Gastrocnemius medialis (tissue), 4 donors: Measurements from ENCODE around the gene FAM210B. TPM values are rescaled to one million over a fixed set of nuclear protein-coding genes. Genes with fewer than 3 reads are reported as not detected.

Source experiments
- ATAC-seq, 2 donors: fragments of 150-250 bp; one replicate each; pipeline ENCODE4 v1.9.1; 2016
- DNase-seq, 2 donors: peaks; one replicate each; pipeline ENCODE4 v3.0.0-alpha.2; 2019
- H3K27ac ChIP-seq, 4 donors: fragments of 200-600 bp; sonication (generic); 1 replicate in 1 of 4; 2 replicates in 3 of 4; pipeline ENCODE4 v1.5.1; 2016 to 2018; ENCODE audit warnings: mild to moderate bottlenecking in 2 of 4, moderate library complexity in 1 of 4
- H3K27me3 ChIP-seq, 3 donors: fragments of 200-600 bp; sonication (generic) in 2 of 3; 1 replicate in 1 of 3; 2 replicates in 2 of 3; pipeline versions ENCODE4 v1.5.1 to v1.6.0; 2016 to 2019; ENCODE audit warnings: mild to moderate bottlenecking in 1 of 3, moderate library complexity in 1 of 3
- H3K36me3 ChIP-seq, 2 donors: fragments of 200-600 bp; sonication (generic) in 1 of 2; one replicate each; pipeline ENCODE4 v1.5.1; 2017 to 2018
- H3K4me1 ChIP-seq, 2 donors: fragments of 200-600 bp; sonication (generic) in 1 of 2; one replicate each; pipeline ENCODE4 v1.5.1; 2016 to 2017; ENCODE audit warnings: mild to moderate bottlenecking in 2 of 2
- H3K4me3 ChIP-seq, 4 donors: fragments of 200-600 bp; sonication (generic) in 3 of 4; 1 replicate in 1 of 4; 2 replicates in 3 of 4; pipeline ENCODE4 v1.5.1; 2016 to 2019; ENCODE audit warnings: mild to moderate bottlenecking in 2 of 4
- H3K9me3 ChIP-seq, 3 donors: fragments of 200-600 bp; sonication (generic) in 2 of 3; 1 replicate in 1 of 3; 2 replicates in 2 of 3; pipeline ENCODE4 v1.5.1; 2016 to 2019
- CTCF ChIP-seq, 5 experiments: fragments of 450-650 bp in 3 of 5; fragments of 200-600 bp in 2 of 5; sonication (generic) in 2 of 5; IDR thresholded peaks in 4 of 5; conservative IDR thresholded peaks in 1 of 5; 1 replicate in 4 of 5; 2 replicates in 1 of 5; pipeline ENCODE4 v1.5.1; 2016 to 2019; ENCODE audit warnings: antibody characterized with exemption in 5 of 5, mild to moderate bottlenecking in 3 of 5, moderate library complexity in 3 of 5
- POLR2A ChIP-seq, 2 donors: fragments of 450-650 bp; IDR thresholded peaks; one replicate each; pipeline ENCODE4 v1.6.1; 2017; ENCODE audit warnings: antibody characterized with exemption in 2 of 2, mild to moderate bottlenecking in 2 of 2, moderate library complexity in 2 of 2
- in situ Hi-C, 4 donors: fragments of 200-750 bp; cut with MboI; loops; one replicate each; pipeline versions ENCODE4 v1.15.0 to v1.8.0; 2017; ENCODE audit warnings: low sequenced_read_pairs in 4 of 4
- intact Hi-C: fragments of 100-400 bp; cut with DNase I; formaldehyde crosslinking; loops from one replicate; pipeline ENCODE4 v1.15.1; 2023; ENCODE audit warnings: low total_unique reads
- total RNA-seq, 4 donors: library from RNA; depleted of rRNA; stranded (reverse); fragments of >200 nt; gene quantifications; one replicate each; pipeline versions ENCODE4 v1.1.0 to v1.2.3, GENCODE V29; 2016

Gene FAM210B
- total RNA-seq, 4 donors from 2014 or later: 34.5 to 57.2 (median 41.4) TPM

GRCh38 chr20:56378386-56378785, 19.6 kb downstream of the FAM210B start:
- Histone ChIP-seq H3K9me3 (no peaks in the 10 kb centered on the region), H3K27ac (no peak overlapping the region), H3K36me3 (no peaks in the 10 kb centered on the region), H3K4me3 (no peak overlapping the region), H3K27me3 (no peaks in the 10 kb centered on the region), H3K4me1 (no peaks in the 10 kb centered on the region)
- ATAC-seq (no peak), DNase-seq (no peak)
- in situ Hi-C loops: loop anchor here in 1 of 4 donors (25.0 kb wide), 1 partner anchor 1334 kb away; the partner anchor contains the start of gene PMEPA1
- intact Hi-C loops: no loop called here
- TF ChIP-seq POLR2A (IDR thresholded peaks at IDR 0.05) (no peak), CTCF (IDR thresholded peaks at IDR 0.05 in 4 of 5, conservative IDR thresholded peaks at IDR 0.05 in 1 of 5) (no peak)

- H3K36me3 ChIP-seq: peaks cover 0 to 6% of the 10 kb centered on the region in 2 donors
- intact Hi-C loops: no loop called here
- ATAC-seq (no peak), DNase-seq (no peak)
- H3K27me3 ChIP-seq: no peaks in the 10 kb centered on the region
- in situ Hi-C loops: loop anchor here in 1 of 4 donors (25.0 kb wide), 1 partner anchor 1332 kb away; the partner anchor contains the start of gene PMEPA1
- no peak overlapping the region for H3K27ac ChIP-seq
- H3K4me3 ChIP-seq: no peak overlapping the region
- no peaks in the 10 kb centered on the region for H3K9me3 ChIP-seq
- H3K4me1 ChIP-seq: no peaks in the 10 kb centered on the region
- no peak for TF ChIP-seq CTCF (IDR thresholded peaks at IDR 0.05 in 4 of 5, conservative IDR thresholded peaks at IDR 0.05 in 1 of 5)
- no peak for TF ChIP-seq POLR2A (IDR thresholded peaks at IDR 0.05)
Measured at GRCh38 chr20:56380375-56380774, 21.6 kb downstream of the FAM210B start.

GRCh38 chr20:56381501-56381900, 22.7 kb downstream of the FAM210B start:
- in situ Hi-C loops (loop anchor here in 1 of 4 donors (25.0 kb wide), 1 partner anchor 1331 kb away; the partner anchor contains the start of gene PMEPA1), intact Hi-C loops (no loop called here)
- Histone ChIP-seq H3K27me3 (no peaks in the 10 kb centered on the region), H3K4me3 (no peak overlapping the region), H3K4me1 (no peaks in the 10 kb centered on the region), H3K27ac (no peak overlapping the region), H3K36me3 (peaks cover 0 to 14% of the 10 kb centered on the region in 2 donors), H3K9me3 (no peaks in the 10 kb centered on the region)
- DNase-seq (no peak), ATAC-seq (no peak)
- TF ChIP-seq POLR2A (IDR thresholded peaks at IDR 0.05) (no peak), CTCF (IDR thresholded peaks at IDR 0.05 in 4 of 5, conservative IDR thresholded peaks at IDR 0.05 in 1 of 5) (no peak)

- no peaks in the 10 kb centered on the region for H3K27me3 ChIP-seq
- H3K9me3 ChIP-seq: no peaks in the 10 kb centered on the region
- no peak overlapping the region for H3K4me3 ChIP-seq
- TF ChIP-seq CTCF (IDR thresholded peaks at IDR 0.05 in 4 of 5, conservative IDR thresholded peaks at IDR 0.05 in 1 of 5) (no peak), POLR2A (IDR thresholded peaks at IDR 0.05) (no peak)
- ATAC-seq (no peak), DNase-seq (no peak)
- H3K27ac ChIP-seq: no peak overlapping the region
- in situ Hi-C loops: loop anchor here in 1 of 4 donors (25.0 kb wide), 1 partner anchor 1330 kb away; the partner anchor contains the start of gene PMEPA1
- intact Hi-C loops: no loop called here
- H3K4me1 ChIP-seq: no peaks in the 10 kb centered on the region
- H3K36me3 ChIP-seq: peaks cover 0 to 14% of the 10 kb centered on the region in 2 donors
Measured at GRCh38 chr20:56382696-56383095, 23.9 kb downstream of the FAM210B start.

- H3K36me3 ChIP-seq: peaks cover 0 to 14% of the 10 kb centered on the region in 2 donors
- intact Hi-C loops (no loop called here), in situ Hi-C loops (loop anchor here in 1 of 4 donors (25.0 kb wide), 1 partner anchor 1329 kb away; the partner anchor contains the start of gene PMEPA1)
- no peak overlapping the region for H3K4me3 ChIP-seq
- H3K27me3 ChIP-seq: no peaks in the 10 kb centered on the region
- TF ChIP-seq CTCF (IDR thresholded peaks at IDR 0.05 in 4 of 5, conservative IDR thresholded peaks at IDR 0.05 in 1 of 5): no peak
- TF ChIP-seq POLR2A (IDR thresholded peaks at IDR 0.05): no peak
- H3K4me1 ChIP-seq: no peaks in the 10 kb centered on the region
- no peak overlapping the region for H3K27ac ChIP-seq
- no peak for ATAC-seq
- H3K9me3 ChIP-seq: no peaks in the 10 kb centered on the region
- no peak for DNase-seq
Measured at GRCh38 chr20:56383334-56383733, 24.6 kb downstream of the FAM210B start.
